KBM-7 (cell line): Measurements from ENCODE around the gene PLEKHM1.

Experiments used
- DNase-seq: peaks from one replicate; pipeline ENCODE4 v3.0.0-alpha.2; 2015
- in situ Hi-C: fragments of 300-500 bp; cut with MboI; formaldehyde crosslinking; loops from 2 replicates; pipeline ENCODE4 v1.14.3; 2020; ENCODE audit warnings: low sequenced_read_pairs, low pct_unique_long_range_greater_than_20kb, mixed read lengths

Gene PLEKHM1

DNA sequence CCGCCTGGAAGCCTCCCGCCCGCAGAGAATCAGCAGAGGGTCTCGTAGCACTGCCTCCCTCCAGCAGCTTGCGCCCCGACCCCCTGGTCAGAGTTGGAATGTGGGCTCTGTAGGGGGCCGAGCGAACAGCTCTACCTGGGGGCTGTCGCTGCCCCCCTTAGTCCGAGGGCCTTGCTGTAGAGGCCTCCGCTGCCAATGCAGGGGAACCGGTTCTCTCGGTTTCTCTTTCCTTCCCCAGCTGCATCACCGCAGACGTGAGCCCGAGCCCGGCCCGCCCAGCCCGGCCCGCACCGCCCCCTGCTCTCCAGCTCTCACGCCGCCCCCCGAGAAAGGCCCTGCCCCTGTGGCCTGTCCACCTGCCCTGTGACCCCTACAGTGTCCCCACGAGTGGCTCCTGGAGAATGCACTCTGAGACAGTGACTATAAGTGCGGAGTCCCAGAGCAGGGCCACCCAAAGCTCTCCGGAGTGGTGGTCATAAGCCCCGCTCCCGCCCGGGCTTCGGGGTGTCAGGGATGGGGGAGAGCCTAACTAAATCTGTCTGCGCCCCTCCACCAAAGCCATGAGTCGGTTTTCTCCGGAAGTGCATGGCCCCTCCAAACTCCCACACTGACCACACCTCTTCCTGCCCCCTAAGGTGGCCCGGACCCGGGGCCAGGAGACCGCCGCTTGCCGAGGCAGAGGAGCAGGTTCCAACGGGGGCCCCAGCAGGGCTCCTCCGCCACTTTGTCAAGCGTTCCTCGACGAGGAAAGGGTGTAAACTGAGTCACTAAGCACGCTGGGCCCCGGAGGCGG, 59.6 kb downstream of the PLEKHM1 start:
- in situ Hi-C loops = no loop called here
- no peak for DNase-seq

GRCh38 chr17:45430006-45430737, 60.3 kb downstream of the PLEKHM1 start:
- in situ Hi-C loops = no loop called here
- DNase-seq = no peak

GRCh38 chr17:45429339-45430005, 61.0 kb downstream of the PLEKHM1 start:
- no peak for DNase-seq

DNA sequence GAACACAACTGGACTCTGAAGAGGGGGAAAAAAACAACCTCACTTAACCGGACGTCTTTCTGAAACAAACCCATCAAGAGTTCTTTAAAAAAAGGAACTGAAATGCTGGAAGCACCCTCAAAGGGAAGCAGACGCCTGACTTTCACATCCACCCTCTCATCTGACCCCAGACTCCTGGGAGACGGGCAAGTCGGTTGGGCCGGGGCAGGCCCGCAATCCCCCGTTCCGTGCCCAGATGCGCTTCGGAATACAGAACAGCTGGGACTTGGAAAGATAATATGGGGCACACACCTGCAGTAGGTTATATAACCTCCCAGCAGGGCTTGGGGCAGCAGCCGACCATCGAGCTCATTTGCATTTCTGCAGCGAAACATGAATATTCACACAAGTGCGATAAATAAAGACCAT, 61.6 kb downstream of the PLEKHM1 start:
- in situ Hi-C loops = no loop called here
- DNase-seq = peak; percentile 54

More at GRCh38 chr17:45429339-45430005, 61.0 kb downstream of the PLEKHM1 start:
- in situ Hi-C loops = no loop called here

DNA sequence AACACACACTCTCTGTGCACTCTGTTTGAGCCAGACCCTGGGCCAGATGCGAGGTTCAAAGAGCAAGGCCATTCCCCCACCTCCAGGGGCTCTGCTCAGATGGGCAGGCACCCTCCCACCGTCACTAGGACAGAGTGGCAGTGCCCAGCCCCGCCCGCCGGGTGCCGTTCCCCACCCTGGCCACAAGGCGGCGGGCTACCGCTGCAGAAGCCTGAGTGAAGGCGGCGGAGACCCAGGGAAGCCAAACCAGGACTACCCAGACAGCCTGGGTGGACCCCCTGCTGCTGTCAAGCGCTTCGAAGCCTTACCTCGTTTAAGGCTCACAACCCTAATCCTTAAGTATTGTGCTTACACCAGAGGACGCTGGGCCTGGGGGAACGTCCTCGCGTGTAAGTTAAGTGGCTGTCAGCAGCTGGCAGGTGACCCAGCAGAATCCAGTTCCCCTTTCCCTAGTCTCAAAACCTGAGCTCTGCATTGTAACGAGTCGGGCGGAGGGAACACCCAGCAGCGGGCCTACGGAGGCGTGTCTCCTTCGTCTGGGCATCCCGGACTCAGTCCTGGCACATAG, 62.4 kb downstream of the PLEKHM1 start:
- peak; percentile 90 for DNase-seq
- in situ Hi-C loops = no loop called here

DNA sequence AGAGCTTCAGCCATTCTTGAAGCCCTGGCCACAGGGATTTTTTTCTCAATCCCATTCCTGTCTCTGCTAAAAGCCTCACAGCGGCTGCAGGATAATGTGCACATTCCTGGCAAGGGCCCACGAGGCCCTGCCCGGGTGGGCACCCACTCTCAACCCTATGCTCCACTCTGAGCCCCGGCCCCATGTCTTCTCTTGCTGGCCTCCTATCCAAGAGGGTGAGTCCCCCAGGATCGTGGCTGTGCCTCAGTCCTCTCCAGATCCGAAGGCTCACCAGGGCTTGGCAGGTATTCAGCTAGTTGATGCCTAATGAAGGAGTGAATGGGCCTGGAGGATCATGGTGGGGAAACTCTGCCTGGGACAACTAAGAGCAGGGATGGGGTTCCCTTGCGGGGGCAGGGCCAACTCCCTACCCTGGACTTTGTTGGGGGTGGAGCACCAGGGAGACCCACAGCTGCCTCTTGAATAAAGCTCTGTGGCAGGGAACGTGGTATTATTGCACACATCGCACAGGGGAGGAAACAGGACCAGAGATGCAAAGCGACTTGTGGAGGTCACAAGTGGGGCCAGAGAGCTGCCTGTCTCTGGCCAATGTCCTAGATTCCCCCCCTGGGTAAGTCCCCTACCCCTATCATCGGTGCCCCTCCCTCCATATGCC, 63.2 kb downstream of the PLEKHM1 start:
- in situ Hi-C loops = no loop called here
- DNase-seq = no peak

GRCh38 chr17:45426561-45426960, 64.0 kb downstream of the PLEKHM1 start:
- in situ Hi-C loops = no loop called here
- DNase-seq = no peak

DNA sequence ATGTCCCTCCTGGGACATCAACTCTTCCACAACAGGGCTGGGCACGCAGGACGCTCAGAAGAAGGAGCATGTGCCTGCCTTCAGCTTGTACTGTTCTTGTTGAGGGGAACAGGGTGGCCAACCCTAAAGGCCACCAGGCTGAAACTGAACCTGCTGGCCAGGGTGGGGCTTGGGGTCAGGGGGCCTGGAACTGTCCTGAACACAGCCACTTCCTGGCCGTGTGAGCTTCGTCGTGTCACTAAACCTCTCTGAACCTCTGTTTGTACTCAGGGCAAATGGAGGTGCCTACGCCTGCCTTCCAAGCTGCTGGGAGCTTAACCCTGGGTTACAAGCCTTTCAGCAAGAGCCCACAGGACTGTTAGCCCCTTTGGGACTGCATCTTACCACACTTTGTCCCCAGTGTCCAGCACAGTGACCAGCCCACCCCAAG, 64.5 kb downstream of the PLEKHM1 start:
- DNase-seq = no peak
- in situ Hi-C loops = no loop called here

- peak; percentile 89 for DNase-seq
- in situ Hi-C loops = no loop called here
These were observed 65.2 kb downstream of the PLEKHM1 start for GRCh38 chr17:45425125-45425983.

DNA sequence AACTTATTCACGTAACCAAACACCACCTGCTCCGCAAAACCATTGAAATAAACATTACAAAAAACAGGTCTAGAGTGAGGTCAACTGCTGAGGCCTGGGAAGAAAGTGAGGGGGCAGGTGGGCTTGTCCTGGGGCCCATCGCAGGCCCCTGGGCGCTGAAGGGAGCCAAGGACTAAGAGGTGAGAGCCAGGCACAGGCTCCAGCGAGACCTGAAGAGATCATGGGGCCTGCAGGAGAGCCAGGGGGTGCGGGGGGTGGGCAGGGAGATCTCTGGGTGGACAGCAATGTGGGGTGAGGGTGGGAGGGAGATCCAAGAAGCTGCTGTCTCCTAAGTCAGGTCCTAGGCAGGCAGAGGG, 65.8 kb downstream of the PLEKHM1 start:
- in situ Hi-C loops = loop anchor here (25.0 kb wide), 1 partner anchor 88 kb away; no protein-coding TSS in a partner anchor
- DNase-seq = no peak

- in situ Hi-C loops = loop anchor here (25.0 kb wide), 1 partner anchor 88 kb away; no protein-coding TSS in a partner anchor
- DNase-seq = no peak
These were observed 66.6 kb downstream of the PLEKHM1 start for GRCh38 chr17:45423975-45424335.

- no peak for DNase-seq
- in situ Hi-C loops = loop anchor here (25.0 kb wide), 1 partner anchor 89 kb away; no protein-coding TSS in a partner anchor
These were observed 67.1 kb downstream of the PLEKHM1 start for GRCh38 chr17:45423304-45423974.

- DNase-seq = peak; percentile 47
- in situ Hi-C loops = loop anchor here (25.0 kb wide), 1 partner anchor 97 kb away; no protein-coding TSS in a partner anchor
These were observed 75.3 kb downstream of the PLEKHM1 start for GRCh38 chr17:45414990-45415881.

GRCh38 chr17:45413498-45413923, 77.0 kb downstream of the PLEKHM1 start:
- in situ Hi-C loops = loop anchor here (25.0 kb wide), 1 partner anchor 99 kb away; no protein-coding TSS in a partner anchor
- DNase-seq = no peak

DNA sequence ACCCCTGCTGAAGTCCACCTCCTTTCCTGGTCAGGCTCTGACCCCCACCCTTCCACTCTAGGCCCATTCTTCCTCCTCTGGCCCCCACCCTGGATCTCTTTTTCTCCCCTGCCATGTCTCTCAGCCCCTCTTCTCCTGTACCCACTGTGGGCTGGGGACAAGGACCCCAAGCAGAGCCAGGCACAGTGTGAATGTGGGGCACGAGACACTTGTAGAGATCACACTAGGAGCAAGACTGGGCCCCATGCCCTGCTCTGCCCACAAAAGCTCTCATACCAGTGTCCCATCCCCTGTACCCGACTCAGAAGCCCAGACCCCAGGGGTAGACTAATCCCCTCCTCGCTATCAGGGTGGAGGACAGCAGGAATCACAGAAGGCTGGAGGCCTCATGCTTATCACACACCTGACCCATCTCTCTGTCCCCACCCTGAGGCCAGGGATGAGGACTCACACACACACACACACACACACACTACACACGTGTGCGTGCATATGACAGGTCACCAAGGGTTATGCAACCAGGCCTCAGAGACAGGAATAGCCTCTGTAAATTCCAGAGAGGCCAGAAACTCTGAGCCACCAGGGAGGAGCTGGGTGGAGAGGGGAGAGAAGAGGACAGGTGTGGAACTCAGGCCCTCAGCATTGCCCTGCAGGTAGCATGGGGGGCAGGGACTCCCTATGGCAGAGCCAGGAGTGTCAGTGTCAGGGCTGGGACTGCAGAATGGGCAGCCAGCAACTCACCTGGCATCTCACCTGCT, 79.0 kb downstream of the PLEKHM1 start:
- in situ Hi-C loops = loop anchor here (25.0 kb wide), 1 partner anchor 101 kb away; no protein-coding TSS in a partner anchor
- no peak for DNase-seq
